Stimulated activated effector memory CD8-positive, alpha-beta T cell treated with anti-CD3 and anti-CD28 coated beads, Interleukin-12 subunit alpha, Interleukin-12 subunit beta, amount 100 ng/mL, for 72 hours (primary cell): Measurements from ENCODE around the gene APBA2.

Experiments used
- ATAC-seq: fragments of 150-1000 bp; cut with Tn5 transposase; 2 replicates; pipeline ENCODE4 v1.10.0; 2021
- DNase-seq, 2 donors: peaks; one replicate each; pipeline ENCODE4 v3.0.0; 2021 to 2022; ENCODE audit warnings: low spot score in 2 of 2
- H3K27ac Mint-ChIP-seq: one replicate; pipeline ENCODE4 v1.8.0; 2022; ENCODE audit warnings: mild to moderate bottlenecking, mixed read lengths
- H3K36me3 Mint-ChIP-seq: one replicate; pipeline ENCODE4 v1.8.0; 2022; ENCODE audit warnings: mild to moderate bottlenecking, mixed read lengths
- H3K4me1 Mint-ChIP-seq: one replicate; pipeline ENCODE4 v1.8.0; 2022; ENCODE audit warnings: mixed read lengths
- H3K4me3 Mint-ChIP-seq: one replicate; pipeline ENCODE4 v1.8.0; 2022; ENCODE audit warnings: mild to moderate bottlenecking, mixed read lengths
- H3K9me3 Mint-ChIP-seq: one replicate; pipeline ENCODE4 v1.8.0; 2022; ENCODE audit warnings: mixed read lengths

The APBA2 gene

DNA sequence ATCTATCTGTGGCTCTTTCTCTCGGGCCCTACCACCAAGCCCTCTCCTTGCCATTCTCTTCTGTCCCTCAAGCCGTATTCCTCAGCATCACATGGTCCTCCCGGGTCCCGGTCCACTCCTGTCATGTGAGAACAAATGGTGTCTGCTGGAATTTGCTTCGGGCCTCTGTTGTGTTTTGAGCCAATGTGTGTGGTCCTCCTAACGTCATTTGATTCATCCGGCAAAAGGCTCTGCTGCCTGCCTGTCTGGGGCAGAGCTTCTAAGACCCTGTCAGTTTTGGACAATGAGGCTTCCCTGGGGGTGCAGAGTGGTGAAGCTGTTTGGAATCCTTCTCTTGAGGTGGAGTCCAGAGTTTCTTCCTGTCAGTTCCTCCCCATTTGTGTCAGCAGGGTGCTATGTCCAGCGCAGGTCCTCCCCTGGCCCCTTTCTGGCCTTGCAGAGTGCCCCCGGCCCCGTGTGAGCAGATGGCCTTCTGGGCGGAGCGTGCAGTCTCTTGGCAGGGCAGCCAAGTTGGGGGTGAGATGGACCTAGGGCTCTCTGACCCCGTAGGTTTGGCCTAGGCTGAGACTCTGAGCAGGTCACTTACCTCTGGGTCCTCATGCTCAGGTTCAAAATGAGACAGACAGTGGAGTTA is 93.6 kb downstream of the APBA2 start:
- no peaks in the 10 kb centered on the region for H3K9me3 Mint-ChIP-seq
- peaks cover under 1% of the 10 kb centered on the region for H3K4me1 Mint-ChIP-seq
- DNase-seq: peak in 1 of 2 donors; percentile 7
- no peaks in the 10 kb centered on the region for H3K36me3 Mint-ChIP-seq
- no peak overlapping the region for H3K27ac Mint-ChIP-seq
- no peak overlapping the region for H3K4me3 Mint-ChIP-seq
- ATAC-seq: no peak

DNA sequence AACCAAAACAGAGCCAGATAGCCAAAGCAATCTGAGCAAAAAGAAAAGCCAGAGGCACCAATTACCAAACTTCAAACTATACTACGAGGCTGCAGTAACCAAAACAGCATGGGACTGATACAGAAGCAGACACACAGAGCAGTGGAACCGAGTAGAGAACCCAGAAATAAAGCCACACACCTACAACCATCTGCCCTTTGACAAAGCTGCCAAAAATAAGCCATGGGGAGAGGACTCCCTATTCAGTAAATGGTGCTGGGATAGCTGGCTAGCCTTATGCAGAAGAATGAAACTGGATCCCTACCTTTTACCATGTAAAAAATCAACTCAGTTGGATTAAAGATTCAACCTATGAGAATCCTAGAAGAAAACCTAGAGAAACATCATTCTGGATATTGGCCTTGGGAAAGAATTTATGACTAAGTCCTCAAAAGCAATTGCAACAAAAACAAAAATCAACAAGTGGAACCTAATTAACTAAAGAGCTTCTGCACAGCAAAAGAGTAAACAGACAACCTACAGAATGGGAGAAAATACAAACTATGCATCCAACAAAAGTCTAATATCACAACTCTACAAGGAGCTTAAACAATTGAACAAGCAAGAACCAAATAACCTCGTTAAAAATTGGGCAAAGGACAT is 95.1 kb downstream of the APBA2 start:
- ATAC-seq: no peak
- Mint-ChIP-seq H3K4me1 (peaks cover 15% of the 10 kb centered on the region), H3K36me3 (no peaks in the 10 kb centered on the region), H3K4me3 (no peak overlapping the region), H3K9me3 (no peaks in the 10 kb centered on the region), H3K27ac (no peak overlapping the region)
- no peak for DNase-seq

DNA sequence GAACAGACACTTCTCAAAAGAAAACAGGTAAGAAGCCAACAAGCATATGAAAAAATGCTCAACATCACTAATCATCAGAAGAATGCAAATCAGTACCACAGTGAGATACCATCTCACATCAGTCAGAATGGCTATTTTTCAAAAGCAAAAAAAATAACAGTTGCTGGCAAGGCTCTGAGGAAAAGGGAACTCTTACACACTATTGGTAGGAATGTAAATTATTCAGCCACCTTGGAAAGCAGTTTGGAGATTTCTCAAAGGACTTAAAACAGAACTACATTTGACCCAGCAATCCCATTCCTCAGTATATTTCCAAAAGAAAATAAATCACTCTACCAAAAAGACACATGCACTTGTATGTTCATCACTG is 95.6 kb downstream of the APBA2 start:
- no peak for ATAC-seq
- DNase-seq: no peak
- no peaks in the 10 kb centered on the region for H3K36me3 Mint-ChIP-seq
- H3K27ac Mint-ChIP-seq: no peak overlapping the region
- H3K4me3 Mint-ChIP-seq: no peak overlapping the region
- H3K9me3 Mint-ChIP-seq: no peaks in the 10 kb centered on the region
- H3K4me1 Mint-ChIP-seq: peaks cover 20% of the 10 kb centered on the region

DNA sequence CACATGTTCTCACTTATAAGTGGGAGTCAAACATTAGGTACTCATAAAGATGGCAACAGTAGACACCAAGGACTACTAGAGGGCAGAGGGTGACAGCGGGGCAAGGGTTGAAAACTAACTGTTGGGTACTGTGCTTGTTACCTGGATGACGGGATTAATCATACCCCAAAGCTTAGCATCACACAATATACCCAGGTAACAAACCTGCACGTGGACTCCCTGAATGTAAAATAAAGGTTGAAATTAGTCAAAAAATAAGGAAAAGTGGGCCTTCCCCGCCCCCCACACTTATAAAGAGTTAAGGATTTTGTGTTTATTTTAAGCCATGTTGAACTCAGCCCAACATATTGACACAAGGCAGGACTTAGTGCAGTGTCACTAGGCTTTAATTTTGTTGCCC is 96.1 kb downstream of the APBA2 start:
- no peaks in the 10 kb centered on the region for H3K36me3 Mint-ChIP-seq
- H3K27ac Mint-ChIP-seq: no peak overlapping the region
- H3K4me3 Mint-ChIP-seq: no peak overlapping the region

DNA sequence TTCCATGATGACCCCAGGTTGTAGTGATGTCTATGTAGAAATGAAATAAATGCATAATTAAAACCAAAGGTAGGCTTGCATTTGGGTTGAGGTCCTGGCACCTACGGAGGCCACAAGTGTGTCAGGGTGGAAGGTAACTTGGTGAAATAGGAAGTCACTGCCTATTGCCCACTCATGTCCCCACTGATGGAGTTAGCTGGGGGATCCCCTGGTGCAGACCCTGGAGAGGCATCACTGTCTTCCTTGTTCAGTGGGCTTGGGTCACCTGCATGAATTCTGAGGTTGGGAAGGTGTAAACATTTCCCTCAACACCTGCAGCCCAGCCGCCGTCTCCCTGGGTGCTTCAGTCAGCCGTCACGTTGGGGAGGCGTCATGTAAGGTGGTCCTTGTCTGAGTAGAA is 97.1 kb downstream of the APBA2 start:
- DNase-seq: no peak
- Mint-ChIP-seq H3K4me1 (peaks cover 20% of the 10 kb centered on the region), H3K9me3 (peaks cover 5% of the 10 kb centered on the region), H3K36me3 (no peaks in the 10 kb centered on the region), H3K27ac (no peak overlapping the region), H3K4me3 (no peak overlapping the region)
- no peak for ATAC-seq

More for the DNA sequence above, 96.1 kb downstream of the APBA2 start:
- H3K4me1 Mint-ChIP-seq: peaks cover 20% of the 10 kb centered on the region
- no peak for DNase-seq
- ATAC-seq: no peak
- no peaks in the 10 kb centered on the region for H3K9me3 Mint-ChIP-seq

DNA sequence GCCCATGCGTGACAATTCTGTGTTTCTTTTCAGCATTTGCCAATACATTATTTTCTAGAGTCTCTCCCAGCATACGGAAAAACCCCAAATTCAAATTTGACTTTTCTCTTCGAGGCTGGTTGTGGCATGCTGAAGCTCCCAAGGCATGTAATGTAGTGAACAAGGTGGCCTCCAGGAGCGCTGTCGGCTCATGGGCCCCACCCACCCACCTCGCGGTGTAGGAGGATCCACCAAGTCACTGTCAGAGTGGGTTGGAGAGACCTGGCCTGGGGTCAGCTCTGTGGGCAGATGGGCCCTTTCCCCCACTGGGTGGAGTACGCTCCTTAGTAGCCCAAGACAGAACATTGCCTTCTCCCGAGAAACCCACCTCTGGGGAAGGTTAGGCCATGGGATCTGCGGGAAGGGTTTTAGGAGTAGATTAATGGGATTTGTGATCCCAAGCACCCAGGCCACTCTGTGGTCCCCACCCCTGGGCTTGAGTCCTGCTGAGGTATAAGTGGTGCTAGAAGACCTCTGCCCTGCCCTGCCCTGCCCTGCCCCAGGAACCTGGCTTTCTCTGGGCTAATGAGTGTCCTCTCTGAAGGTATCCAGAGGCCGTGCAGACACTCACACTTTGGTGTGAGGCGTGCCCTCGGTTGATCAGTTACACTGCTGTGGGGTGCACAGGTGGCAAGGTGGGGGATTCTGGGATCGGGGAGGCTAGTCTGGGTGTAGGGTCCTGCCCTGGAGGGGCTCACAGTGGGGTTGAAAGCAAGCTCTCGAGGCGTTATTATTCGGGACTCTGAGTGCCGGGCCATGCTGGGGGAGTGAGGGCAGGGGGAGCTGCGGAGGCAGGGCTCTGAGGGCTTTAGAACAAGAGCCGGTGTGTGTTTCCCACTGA is 97.9 kb downstream of the APBA2 start:
- H3K4me1 Mint-ChIP-seq: peaks cover 20% of the 10 kb centered on the region
- no peak for DNase-seq
- H3K9me3 Mint-ChIP-seq: peaks cover 5% of the 10 kb centered on the region
- H3K4me3 Mint-ChIP-seq: no peak overlapping the region
- no peaks in the 10 kb centered on the region for H3K36me3 Mint-ChIP-seq
- no peak overlapping the region for H3K27ac Mint-ChIP-seq
- ATAC-seq: no peak

DNA sequence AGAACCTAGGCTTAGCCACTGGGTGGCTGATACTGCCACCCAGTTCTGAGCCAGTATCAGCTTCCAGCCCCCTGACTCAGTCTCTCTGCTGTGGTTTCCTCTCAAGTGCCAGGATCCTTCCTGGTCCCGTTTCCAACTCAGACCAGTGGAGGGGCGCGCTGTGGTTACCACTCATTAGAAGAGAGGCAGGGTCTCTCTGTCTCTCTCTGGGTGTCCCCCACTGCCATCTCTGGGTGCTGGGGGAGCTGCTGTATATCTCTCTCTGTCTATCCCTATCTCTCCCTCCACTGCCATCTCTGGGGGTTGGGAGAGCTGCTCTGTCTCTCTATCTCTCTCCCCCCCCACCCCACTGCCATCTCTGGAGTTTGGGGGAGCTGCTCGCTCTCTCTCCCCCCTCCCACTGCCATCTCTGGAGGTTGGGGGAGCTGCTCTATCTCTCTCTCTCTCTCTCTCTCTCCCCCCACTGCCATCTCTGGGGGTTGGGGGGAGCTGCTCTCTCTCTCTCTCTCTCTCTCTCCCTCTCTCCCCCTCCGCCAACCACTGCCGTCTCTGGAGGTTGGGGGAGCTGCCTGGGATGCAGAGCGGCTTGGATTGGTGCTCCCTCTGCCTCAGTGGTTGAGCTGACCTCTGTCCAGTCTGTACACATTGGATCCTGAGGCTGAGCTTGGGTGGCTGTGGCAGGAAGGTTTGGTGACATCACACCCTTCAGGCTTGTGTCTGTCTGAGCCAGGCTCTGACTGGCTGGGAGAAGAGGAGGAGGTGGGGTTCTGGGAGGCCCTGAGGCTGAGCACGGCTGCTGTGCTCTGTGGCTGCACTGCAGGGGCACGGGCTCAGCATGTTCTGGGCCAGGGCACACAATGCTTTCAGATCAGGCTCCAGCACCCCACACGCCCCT is 98.9 kb downstream of the APBA2 start:
- DNase-seq (no peak), ATAC-seq (peak; percentile 79)
- Mint-ChIP-seq H3K4me3 (peak overlapping the region; percentile 47), H3K27ac (peak overlapping the region; percentile 72), H3K9me3 (peaks cover 5% of the 10 kb centered on the region), H3K36me3 (no peaks in the 10 kb centered on the region), H3K4me1 (peaks cover 20% of the 10 kb centered on the region)

DNA sequence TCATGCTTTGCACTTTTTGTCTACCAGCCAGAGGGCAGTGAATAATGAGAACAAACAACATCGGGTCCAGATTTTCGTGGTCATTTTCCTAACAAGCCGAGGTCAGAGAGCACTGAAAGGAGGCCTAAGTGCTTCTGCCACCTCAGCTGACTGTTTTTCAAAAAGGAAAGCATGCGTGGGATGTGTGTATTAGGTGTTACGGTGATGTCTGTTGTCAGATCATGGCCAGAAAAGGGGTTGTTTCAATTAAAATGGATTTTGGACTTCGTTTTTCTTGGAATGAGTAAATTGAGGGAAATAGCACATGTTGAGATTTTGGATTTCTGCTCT is 99.5 kb downstream of the APBA2 start:
- Mint-ChIP-seq H3K4me3 (peak overlapping the region; percentile 47), H3K36me3 (no peaks in the 10 kb centered on the region), H3K27ac (peak overlapping the region; percentile 85), H3K9me3 (peaks cover 5% of the 10 kb centered on the region), H3K4me1 (peaks cover 20% of the 10 kb centered on the region)
- ATAC-seq (no peak), DNase-seq (no peak)

DNA sequence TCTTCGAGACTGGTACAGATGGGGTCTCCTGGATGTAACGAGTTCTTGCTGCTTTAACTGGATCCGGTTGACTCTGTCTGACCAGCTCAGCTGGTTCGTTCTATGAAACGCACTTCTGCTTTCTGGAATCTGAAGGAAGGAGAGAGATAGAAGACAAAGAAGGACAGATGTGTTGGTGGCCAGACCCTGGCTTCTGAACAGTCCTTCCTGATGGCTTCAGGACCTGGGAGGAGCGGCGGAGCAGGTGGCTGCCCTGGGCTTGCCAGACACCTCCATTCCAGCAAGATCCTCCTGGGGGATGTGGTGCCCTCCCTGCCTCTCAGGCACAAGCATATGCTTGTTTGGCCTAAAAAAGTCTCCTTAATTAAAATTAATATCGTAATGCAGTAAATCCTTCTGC is 99.9 kb downstream of the APBA2 start:
- peak overlapping the region; percentile 85 for H3K27ac Mint-ChIP-seq
- H3K9me3 Mint-ChIP-seq: peaks cover 5% of the 10 kb centered on the region
- H3K4me1 Mint-ChIP-seq: peaks cover 20% of the 10 kb centered on the region
- no peaks in the 10 kb centered on the region for H3K36me3 Mint-ChIP-seq
- DNase-seq (no peak), ATAC-seq (no peak)
- peak overlapping the region; percentile 47 for H3K4me3 Mint-ChIP-seq

DNA sequence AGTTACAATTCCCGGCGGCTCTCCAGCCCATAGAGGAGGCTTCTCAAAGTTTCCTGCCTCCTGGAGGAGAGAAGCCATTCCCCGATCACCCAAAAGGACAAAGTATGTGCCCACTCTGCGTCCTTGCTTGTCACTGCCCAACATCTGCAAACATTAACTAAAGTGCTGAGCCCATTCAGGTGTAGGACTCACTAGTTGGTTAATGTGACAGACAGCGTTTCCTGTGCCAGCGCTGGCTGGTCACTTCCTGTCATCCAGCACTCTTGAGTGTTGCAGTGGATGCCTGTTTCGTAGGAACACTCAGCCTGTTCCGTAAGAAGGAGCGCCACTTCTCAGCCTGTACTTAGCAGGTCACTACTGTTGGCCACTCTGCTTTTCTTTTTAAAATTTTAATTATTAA is 100.3 kb downstream of the APBA2 start:
- no peaks in the 10 kb centered on the region for H3K36me3 Mint-ChIP-seq
- H3K27ac Mint-ChIP-seq: peak overlapping the region; percentile 85
- peaks cover 20% of the 10 kb centered on the region for H3K4me1 Mint-ChIP-seq
- H3K4me3 Mint-ChIP-seq: peak overlapping the region; percentile 47
- peaks cover 5% of the 10 kb centered on the region for H3K9me3 Mint-ChIP-seq
- ATAC-seq (peak; percentile 44), DNase-seq (no peak)

DNA sequence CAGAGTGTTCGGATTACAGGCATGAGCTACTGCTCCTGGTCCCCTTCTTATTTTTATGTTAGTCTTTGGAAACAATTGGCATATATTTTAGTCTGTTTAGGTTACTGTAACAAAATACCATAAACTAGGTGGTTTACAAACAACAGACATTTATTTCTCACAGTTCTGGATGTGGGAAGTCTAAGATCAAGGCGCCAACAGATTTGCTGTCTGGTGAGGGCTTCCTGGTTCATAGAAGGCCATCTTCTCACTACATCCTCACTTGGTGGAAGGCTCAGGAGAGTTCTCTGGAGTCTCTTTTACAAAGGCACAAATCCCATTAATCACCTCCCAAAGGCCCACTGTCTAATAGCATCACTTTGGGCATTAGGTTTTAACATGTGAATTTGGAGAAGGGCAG is 101.0 kb downstream of the APBA2 start:
- Mint-ChIP-seq H3K4me3 (no peak overlapping the region), H3K9me3 (peaks cover 5% of the 10 kb centered on the region), H3K27ac (no peak overlapping the region), H3K36me3 (no peaks in the 10 kb centered on the region), H3K4me1 (peaks cover 20% of the 10 kb centered on the region)
- no peak for DNase-seq
- no peak for ATAC-seq

DNA sequence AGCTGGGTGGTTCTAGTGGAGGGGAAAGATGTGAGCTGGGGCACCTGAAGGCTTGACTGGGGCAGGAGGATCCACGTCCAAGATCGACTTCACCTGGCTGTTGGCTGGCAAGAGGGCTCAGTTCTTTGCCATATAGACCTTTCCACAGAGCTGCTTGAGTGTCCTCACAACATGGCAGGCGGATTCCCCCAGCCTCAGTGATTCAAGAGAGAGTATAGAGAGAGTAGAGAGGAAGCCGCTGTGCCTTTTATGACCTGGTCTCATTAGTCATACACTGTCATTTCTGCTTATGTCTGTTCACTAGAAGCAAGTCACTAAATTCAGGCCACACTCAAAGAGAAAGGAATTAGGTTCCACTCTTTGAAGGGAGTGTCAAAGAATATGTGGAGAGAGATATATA is 101.6 kb downstream of the APBA2 start:
- Mint-ChIP-seq H3K27ac (no peak overlapping the region), H3K9me3 (peaks cover 5% of the 10 kb centered on the region), H3K36me3 (no peaks in the 10 kb centered on the region), H3K4me3 (no peak overlapping the region), H3K4me1 (peaks cover 20% of the 10 kb centered on the region)
- ATAC-seq: peak; percentile 44
- no peak for DNase-seq

DNA sequence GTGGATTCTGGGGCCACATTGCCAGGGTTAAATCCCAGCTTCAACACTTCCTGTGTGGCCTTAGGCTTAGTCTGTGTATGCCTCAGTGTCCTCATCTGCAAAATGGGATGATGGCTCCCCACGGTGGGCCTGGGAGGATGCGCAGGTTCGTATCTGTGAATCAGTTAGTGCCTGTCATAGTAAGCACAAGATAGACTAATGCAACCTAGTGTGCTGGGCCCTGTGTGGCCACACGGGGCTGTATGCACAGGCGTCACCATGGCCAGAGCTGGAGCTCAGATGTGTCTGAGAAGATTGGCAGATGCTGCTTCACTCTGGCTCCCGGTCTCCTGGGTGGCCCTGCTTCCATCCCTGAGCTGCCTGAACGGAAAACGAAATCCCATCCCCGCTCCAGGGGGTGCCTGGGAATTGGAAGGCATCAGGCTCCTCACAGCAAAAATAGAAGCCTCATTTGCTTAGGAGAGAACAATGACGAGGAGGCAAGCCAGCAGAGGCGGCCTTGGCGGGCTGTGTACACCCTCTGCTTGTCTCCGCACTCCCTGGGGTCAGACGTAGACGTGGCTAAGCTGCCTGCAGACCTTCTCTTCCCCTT is 103.6 kb downstream of the APBA2 start:
- Mint-ChIP-seq H3K4me3 (no peak overlapping the region), H3K4me1 (peaks cover 34% of the 10 kb centered on the region), H3K27ac (no peak overlapping the region), H3K9me3 (peaks cover 5% of the 10 kb centered on the region), H3K36me3 (no peaks in the 10 kb centered on the region)
- DNase-seq (no peak), ATAC-seq (peak; percentile 38)

DNA sequence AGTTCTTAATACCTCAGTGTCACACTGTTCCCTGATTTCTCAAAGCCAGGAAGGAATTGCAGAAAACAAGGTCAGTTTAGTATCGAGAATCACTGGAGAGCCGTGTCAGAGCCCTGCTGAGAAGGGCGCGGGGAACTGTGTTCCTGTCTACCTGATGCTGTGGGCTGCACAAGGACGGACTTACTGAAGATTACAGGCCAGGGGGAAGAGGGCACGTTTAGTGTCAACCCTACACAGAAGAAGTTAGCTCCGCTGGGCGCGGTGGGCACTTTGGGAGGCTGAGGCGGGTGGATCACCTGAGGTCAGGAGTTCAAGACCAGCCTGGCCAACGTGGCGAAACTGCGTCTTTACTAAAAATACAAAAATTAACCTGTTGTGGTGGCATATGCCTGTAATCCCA is 104.1 kb downstream of the APBA2 start:
- H3K4me1 Mint-ChIP-seq: peaks cover 30% of the 10 kb centered on the region
- ATAC-seq (no peak), DNase-seq (no peak)
- H3K4me3 Mint-ChIP-seq: no peak overlapping the region
- no peak overlapping the region for H3K27ac Mint-ChIP-seq
- H3K9me3 Mint-ChIP-seq: peaks cover 5% of the 10 kb centered on the region
- H3K36me3 Mint-ChIP-seq: no peaks in the 10 kb centered on the region

DNA sequence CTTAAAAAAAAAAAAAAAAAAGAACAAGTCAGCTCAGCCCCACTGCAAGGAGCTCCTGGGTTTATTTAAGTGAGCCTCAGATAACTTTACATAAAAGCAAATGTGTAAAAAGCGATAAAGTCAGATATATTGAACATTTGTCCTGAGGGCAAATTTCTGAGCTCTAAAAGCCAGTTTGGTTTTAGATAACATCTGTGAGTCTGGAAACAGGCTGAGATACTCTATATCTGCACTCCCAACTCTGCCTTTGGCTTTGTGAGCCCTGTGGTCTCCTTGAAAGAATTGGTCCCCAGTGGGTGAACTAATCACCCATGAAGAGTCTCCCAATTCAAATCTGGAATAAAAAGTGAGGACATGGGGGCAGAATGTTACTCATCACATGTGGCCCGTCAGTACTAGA is 104.6 kb downstream of the APBA2 start:
- no peak overlapping the region for H3K4me3 Mint-ChIP-seq
- H3K27ac Mint-ChIP-seq: no peak overlapping the region
- H3K36me3 Mint-ChIP-seq: no peaks in the 10 kb centered on the region
- ATAC-seq: no peak
- peaks cover 5% of the 10 kb centered on the region for H3K9me3 Mint-ChIP-seq
- peaks cover 25% of the 10 kb centered on the region for H3K4me1 Mint-ChIP-seq
- DNase-seq: no peak
